GM23248 (cell line): ENCODE measurements around the gene VARS2.

ENCODE experiments used
- EZH2 ChIP-seq: fragments of 200-600 bp; sonication (generic); IDR thresholded peaks from 2 replicates; pipeline ENCODE4 v1.6.1; 2018; ENCODE audit warnings: antibody characterized with exemption, mild to moderate bottlenecking; ENCODE audit not compliant: insufficient read depth, poor library complexity, severe bottlenecking
- EZH2phosphoT487 ChIP-seq: fragments of 200-600 bp; sonication (generic); IDR thresholded peaks from 2 replicates; pipeline ENCODE4 v1.6.1; 2018; ENCODE audit warnings: antibody characterized with exemption, moderate library complexity, mild to moderate bottlenecking, low read depth; ENCODE audit not compliant: insufficient read depth

DNA sequence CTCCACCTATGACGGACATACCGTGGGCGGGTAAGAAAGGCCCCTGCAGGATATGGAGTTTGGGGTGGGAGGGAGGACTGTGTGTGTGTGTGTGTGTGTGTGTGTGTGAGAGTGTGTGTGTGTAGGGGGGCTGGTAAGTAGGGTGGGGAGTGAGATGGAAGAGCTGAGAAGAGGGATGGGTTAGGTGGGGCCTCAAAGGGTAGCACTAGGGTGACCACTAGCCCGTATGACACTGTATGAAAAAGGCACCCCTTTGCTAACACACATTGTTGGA lies 22.7 kb upstream of the VARS2 start:
- TF ChIP-seq EZH2 = no peak
- no peak for TF ChIP-seq EZH2phosphoT487
